ENCODE data around the gene CLDN4.

GRCh38 chr7:73840715-73841379 lies 10.1 kb downstream of the CLDN4 start:
- TF ChIP-seq CTCF (IDR thresholded peaks at IDR 0.05) (no peak), POLR2A (IDR thresholded peaks at IDR 0.05) (no peak)

Data from lower leg skin (tissue), 3 donors.